Measurements from ENCODE around the gene FOXN1.

- TF ChIP-seq EZH2phosphoT487 (IDR thresholded peaks at IDR 0.05; ENCODE audit: low read depth, severe bottlenecking, unreplicated experiment) = no peak
- no peak for TF ChIP-seq EZH2 (IDR thresholded peaks at IDR 0.05; ENCODE audit: borderline replicate concordance)
- no peak for TF ChIP-seq CTCF (IDR thresholded peaks at IDR 0.05; ENCODE audit: poor library complexity)
Observed at GRCh38 chr17:28545141-28545503, 39.0 kb downstream of the FOXN1 start.
